HepG2 (cell line): ENCODE results near the gene ALDH1A2.

Source experiments
- ATF3 ChIP-seq: sonication (generic); formaldehyde crosslinking; IDR thresholded peaks from 2 replicates; pipeline ENCODE4 v1.4.0; 2020; ENCODE audit warnings: missing genetic modification reagents
- CBFB ChIP-seq: sonication (generic); formaldehyde crosslinking; IDR thresholded peaks from 2 replicates; pipeline ENCODE4 v1.4.0; 2020; ENCODE audit warnings: missing genetic modification reagents
- EP300 ChIP-seq, 3 experiments: sonication (generic) in 1 of 3; formaldehyde crosslinking in 1 of 3; IDR thresholded peaks; 2 replicates each; pipeline versions ENCODE4 v1.5.1 to v1.6.1; 2011 to 2020; ENCODE audit warnings: low read depth in 2 of 3, low read length in 2 of 3, borderline replicate concordance in 1 of 3, improper control_type of control experiment in 1 of 3, mild to moderate bottlenecking in 1 of 3, missing genetic modification reagents in 1 of 3, moderate library complexity in 1 of 3
- HMG20A ChIP-seq: IDR thresholded peaks from 2 replicates; pipeline ENCODE4 v1.6.1; 2016; ENCODE audit warnings: borderline replicate concordance
- JARID2 ChIP-seq: sonication (generic); formaldehyde crosslinking; IDR thresholded peaks from 2 replicates; pipeline ENCODE4 v1.8.1; 2023; ENCODE audit warnings: missing genetic modification reagents, inconsistent platforms; ENCODE audit not compliant: insufficient replicate concordance
- KLF13 ChIP-seq: sonication (generic); formaldehyde crosslinking; IDR thresholded peaks from 2 replicates; pipeline ENCODE4 v1.4.0; 2020; ENCODE audit warnings: mild to moderate bottlenecking, missing genetic modification reagents
- POLR2A ChIP-seq, 2 experiments: IDR thresholded peaks; 2 replicates each; pipeline ENCODE4 v1.6.1; 2011; ENCODE audit warnings: low read depth in 2 of 2, low read length in 2 of 2, mild to moderate bottlenecking in 1 of 2, moderate library complexity in 1 of 2; ENCODE audit not compliant: insufficient read depth in 1 of 2
- POLR2AphosphoS5 ChIP-seq: IDR thresholded peaks from 2 replicates; pipeline ENCODE4 v1.6.1; 2012; ENCODE audit warnings: low read depth, low read length
- ZNF776 ChIP-seq: sonication (generic); formaldehyde crosslinking; IDR thresholded peaks from 2 replicates; pipeline ENCODE4 v1.4.0; 2020; ENCODE audit warnings: mild to moderate bottlenecking, missing genetic modification reagents
- ZSCAN30 ChIP-seq: sonication (generic); formaldehyde crosslinking; IDR thresholded peaks from 2 replicates; pipeline ENCODE4 v1.5.0; 2020; ENCODE audit warnings: mild to moderate bottlenecking, missing genetic modification reagents
- TF ChIP-seq, protein P1 (sequence below): sonication (generic); formaldehyde crosslinking; IDR thresholded peaks from 2 replicates; pipeline ENCODE4 v1.5.0; 2020; ENCODE audit warnings: mild to moderate bottlenecking, missing genetic modification reagents, moderate library complexity
- TF ChIP-seq, protein P2 (sequence below), 2 experiments: fragments of 450-650 bp in 1 of 2; sonication (generic) in 1 of 2; formaldehyde crosslinking in 1 of 2; IDR thresholded peaks; 2 replicates each; pipeline versions ENCODE4 v1.6.1 to v1.8.0; 2016 to 2022; ENCODE audit warnings: antibody characterized with exemption in 1 of 2, mild to moderate bottlenecking in 1 of 2, missing genetic modification reagents in 1 of 2
- TF ChIP-seq, protein P3 (sequence below): sonication (generic); formaldehyde crosslinking; IDR thresholded peaks from 2 replicates; pipeline ENCODE4 v1.4.0; 2020; ENCODE audit warnings: missing genetic modification reagents, borderline replicate concordance
- TF ChIP-seq, protein P4 (sequence below), 2 experiments: sonication (generic) in 1 of 2; formaldehyde crosslinking in 1 of 2; IDR thresholded peaks; 2 replicates each; pipeline versions ENCODE4 v1.5.1 to v1.6.1; 2011 to 2020; ENCODE audit warnings: borderline replicate concordance in 1 of 2, low read depth in 1 of 2, low read length in 1 of 2, mild to moderate bottlenecking in 1 of 2, missing genetic modification reagents in 1 of 2, moderate library complexity in 1 of 2

DNA sequence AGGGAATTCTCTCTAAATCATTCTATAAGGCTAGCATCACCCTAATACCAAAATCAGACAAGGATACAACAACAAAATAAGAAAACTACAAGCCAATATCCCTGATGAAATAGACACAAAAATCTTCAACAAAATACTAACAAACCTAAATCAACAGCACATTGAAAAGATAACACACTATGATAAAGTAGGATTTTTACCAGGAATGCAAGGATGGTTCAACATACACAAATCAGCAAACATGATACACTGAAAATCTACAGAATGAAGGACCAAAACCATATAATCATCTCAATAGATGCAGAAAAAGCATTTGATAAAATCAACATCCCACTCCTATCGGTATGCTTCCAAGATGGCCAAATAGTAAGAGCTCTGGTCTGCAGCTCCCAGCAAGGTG, 39.5 kb downstream of the ALDH1A2 start:
- no peak for TF ChIP-seq JARID2 (CRISPR knock-in tag)
- TF ChIP-seq ATF3 = no peak
- TF ChIP-seq, protein P1, sequence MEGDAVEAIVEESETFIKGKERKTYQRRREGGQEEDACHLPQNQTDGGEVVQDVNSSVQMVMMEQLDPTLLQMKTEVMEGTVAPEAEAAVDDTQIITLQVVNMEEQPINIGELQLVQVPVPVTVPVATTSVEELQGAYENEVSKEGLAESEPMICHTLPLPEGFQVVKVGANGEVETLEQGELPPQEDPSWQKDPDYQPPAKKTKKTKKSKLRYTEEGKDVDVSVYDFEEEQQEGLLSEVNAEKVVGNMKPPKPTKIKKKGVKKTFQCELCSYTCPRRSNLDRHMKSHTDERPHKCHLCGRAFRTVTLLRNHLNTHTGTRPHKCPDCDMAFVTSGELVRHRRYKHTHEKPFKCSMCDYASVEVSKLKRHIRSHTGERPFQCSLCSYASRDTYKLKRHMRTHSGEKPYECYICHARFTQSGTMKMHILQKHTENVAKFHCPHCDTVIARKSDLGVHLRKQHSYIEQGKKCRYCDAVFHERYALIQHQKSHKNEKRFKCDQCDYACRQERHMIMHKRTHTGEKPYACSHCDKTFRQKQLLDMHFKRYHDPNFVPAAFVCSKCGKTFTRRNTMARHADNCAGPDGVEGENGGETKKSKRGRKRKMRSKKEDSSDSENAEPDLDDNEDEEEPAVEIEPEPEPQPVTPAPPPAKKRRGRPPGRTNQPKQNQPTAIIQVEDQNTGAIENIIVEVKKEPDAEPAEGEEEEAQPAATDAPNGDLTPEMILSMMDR = no peak
- TF ChIP-seq, protein P2, sequence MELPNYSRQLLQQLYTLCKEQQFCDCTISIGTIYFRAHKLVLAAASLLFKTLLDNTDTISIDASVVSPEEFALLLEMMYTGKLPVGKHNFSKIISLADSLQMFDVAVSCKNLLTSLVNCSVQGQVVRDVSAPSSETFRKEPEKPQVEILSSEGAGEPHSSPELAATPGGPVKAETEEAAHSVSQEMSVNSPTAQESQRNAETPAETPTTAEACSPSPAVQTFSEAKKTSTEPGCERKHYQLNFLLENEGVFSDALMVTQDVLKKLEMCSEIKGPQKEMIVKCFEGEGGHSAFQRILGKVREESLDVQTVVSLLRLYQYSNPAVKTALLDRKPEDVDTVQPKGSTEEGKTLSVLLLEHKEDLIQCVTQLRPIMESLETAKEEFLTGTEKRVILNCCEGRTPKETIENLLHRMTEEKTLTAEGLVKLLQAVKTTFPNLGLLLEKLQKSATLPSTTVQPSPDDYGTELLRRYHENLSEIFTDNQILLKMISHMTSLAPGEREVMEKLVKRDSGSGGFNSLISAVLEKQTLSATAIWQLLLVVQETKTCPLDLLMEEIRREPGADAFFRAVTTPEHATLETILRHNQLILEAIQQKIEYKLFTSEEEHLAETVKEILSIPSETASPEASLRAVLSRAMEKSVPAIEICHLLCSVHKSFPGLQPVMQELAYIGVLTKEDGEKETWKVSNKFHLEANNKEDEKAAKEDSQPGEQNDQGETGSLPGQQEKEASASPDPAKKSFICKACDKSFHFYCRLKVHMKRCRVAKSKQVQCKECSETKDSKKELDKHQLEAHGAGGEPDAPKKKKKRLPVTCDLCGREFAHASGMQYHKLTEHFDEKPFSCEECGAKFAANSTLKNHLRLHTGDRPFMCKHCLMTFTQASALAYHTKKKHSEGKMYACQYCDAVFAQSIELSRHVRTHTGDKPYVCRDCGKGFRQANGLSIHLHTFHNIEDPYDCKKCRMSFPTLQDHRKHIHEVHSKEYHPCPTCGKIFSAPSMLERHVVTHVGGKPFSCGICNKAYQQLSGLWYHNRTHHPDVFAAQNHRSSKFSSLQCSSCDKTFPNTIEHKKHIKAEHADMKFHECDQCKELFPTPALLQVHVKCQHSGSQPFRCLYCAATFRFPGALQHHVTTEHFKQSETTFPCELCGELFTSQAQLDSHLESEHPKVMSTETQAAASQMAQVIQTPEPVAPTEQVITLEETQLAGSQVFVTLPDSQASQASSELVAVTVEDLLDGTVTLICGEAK (IDR thresholded peaks at IDR 0.05) = no peak
- TF ChIP-seq, protein P2 (CRISPR knock-in tag; IDR thresholded peaks at IDR 0.05) = no peak
- TF ChIP-seq, protein P3, sequence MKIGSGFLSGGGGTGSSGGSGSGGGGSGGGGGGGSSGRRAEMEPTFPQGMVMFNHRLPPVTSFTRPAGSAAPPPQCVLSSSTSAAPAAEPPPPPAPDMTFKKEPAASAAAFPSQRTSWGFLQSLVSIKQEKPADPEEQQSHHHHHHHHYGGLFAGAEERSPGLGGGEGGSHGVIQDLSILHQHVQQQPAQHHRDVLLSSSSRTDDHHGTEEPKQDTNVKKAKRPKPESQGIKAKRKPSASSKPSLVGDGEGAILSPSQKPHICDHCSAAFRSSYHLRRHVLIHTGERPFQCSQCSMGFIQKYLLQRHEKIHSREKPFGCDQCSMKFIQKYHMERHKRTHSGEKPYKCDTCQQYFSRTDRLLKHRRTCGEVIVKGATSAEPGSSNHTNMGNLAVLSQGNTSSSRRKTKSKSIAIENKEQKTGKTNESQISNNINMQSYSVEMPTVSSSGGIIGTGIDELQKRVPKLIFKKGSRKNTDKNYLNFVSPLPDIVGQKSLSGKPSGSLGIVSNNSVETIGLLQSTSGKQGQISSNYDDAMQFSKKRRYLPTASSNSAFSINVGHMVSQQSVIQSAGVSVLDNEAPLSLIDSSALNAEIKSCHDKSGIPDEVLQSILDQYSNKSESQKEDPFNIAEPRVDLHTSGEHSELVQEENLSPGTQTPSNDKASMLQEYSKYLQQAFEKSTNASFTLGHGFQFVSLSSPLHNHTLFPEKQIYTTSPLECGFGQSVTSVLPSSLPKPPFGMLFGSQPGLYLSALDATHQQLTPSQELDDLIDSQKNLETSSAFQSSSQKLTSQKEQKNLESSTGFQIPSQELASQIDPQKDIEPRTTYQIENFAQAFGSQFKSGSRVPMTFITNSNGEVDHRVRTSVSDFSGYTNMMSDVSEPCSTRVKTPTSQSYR (CRISPR knock-in tag) = no peak
- no peak for TF ChIP-seq ZSCAN30 (CRISPR knock-in tag)
- TF ChIP-seq, protein P4, sequence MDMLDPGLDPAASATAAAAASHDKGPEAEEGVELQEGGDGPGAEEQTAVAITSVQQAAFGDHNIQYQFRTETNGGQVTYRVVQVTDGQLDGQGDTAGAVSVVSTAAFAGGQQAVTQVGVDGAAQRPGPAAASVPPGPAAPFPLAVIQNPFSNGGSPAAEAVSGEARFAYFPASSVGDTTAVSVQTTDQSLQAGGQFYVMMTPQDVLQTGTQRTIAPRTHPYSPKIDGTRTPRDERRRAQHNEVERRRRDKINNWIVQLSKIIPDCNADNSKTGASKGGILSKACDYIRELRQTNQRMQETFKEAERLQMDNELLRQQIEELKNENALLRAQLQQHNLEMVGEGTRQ (IDR thresholded peaks at IDR 0.05; ENCODE audit: low read depth, low read length) = no peak
- TF ChIP-seq, protein P4 (CRISPR knock-in tag; IDR thresholded peaks at IDR 0.05; ENCODE audit: borderline replicate concordance) = no peak
- no peak for TF ChIP-seq EP300 (IDR thresholded peaks at IDR 0.05; ENCODE audit: low read depth in 2 of 2, low read length in 2 of 2)
- no peak for TF ChIP-seq EP300 (CRISPR knock-in tag; IDR thresholded peaks at IDR 0.05; ENCODE audit: borderline replicate concordance)
- no peak for TF ChIP-seq POLR2AphosphoS5
- TF ChIP-seq CBFB (CRISPR knock-in tag) = no peak
- TF ChIP-seq KLF13 (CRISPR knock-in tag) = no peak
- no peak for TF ChIP-seq POLR2A (IDR thresholded peaks at IDR 0.05; ENCODE audit: insufficient read depth in 1 of 2, low read depth in 2 of 2, low read length in 2 of 2)
- TF ChIP-seq ZNF776 (CRISPR knock-in tag) = no peak
- TF ChIP-seq HMG20A (CRISPR knock-in tag) = no peak
